WI38 (cell line): ENCODE data around the gene EGR2.

Experiments used
- H3K4me3 ChIP-seq: 2 replicates; pipeline ENCODE4 v1.5.1; 2011; ENCODE audit warnings: low read depth, mild to moderate bottlenecking, control low read depth, low read length
- TF ChIP-seq, protein P1 (sequence below): IDR thresholded peaks from 2 replicates; pipeline ENCODE4 v1.5.1; 2012; ENCODE audit warnings: low read depth, mild to moderate bottlenecking, control low read depth, low read length

The EGR2 gene

DNA sequence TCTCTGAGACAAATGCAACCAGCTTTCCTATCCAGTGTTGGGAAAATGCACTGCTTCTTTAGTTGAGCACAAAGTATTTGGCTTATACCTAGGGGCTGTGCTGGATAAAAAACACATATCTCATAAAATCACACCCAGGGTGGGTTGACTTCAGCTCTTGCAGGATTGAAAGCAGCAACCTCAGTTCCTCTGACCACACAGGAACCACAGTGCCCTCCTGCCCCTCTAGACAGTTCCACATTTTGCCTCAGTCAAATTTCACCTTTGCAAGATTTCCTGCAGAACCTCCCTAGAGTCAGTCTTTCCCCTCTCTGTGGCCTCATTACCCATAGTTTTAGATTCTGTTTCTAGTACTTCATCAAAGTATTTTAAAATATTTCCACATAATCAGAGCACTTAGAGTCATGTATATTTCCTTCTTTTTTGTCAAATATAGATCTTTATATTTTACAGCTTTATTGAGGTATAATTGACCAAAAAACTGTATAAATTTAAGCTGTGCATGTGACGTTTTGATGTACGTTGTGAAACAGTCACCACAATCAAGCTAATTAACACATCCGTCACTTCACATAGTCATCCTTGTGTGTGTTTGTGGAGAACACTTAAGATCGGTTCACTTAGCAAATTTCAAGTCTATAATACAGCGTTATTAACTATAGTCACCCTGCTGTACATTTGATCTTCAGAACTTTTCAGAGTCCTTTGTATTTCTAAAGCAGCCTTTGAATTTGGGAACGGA lies 37.0 kb upstream of the EGR2 start:
- TF ChIP-seq, protein P1, sequence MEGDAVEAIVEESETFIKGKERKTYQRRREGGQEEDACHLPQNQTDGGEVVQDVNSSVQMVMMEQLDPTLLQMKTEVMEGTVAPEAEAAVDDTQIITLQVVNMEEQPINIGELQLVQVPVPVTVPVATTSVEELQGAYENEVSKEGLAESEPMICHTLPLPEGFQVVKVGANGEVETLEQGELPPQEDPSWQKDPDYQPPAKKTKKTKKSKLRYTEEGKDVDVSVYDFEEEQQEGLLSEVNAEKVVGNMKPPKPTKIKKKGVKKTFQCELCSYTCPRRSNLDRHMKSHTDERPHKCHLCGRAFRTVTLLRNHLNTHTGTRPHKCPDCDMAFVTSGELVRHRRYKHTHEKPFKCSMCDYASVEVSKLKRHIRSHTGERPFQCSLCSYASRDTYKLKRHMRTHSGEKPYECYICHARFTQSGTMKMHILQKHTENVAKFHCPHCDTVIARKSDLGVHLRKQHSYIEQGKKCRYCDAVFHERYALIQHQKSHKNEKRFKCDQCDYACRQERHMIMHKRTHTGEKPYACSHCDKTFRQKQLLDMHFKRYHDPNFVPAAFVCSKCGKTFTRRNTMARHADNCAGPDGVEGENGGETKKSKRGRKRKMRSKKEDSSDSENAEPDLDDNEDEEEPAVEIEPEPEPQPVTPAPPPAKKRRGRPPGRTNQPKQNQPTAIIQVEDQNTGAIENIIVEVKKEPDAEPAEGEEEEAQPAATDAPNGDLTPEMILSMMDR: no peak
- H3K4me3 ChIP-seq: no peak overlapping the region

DNA sequence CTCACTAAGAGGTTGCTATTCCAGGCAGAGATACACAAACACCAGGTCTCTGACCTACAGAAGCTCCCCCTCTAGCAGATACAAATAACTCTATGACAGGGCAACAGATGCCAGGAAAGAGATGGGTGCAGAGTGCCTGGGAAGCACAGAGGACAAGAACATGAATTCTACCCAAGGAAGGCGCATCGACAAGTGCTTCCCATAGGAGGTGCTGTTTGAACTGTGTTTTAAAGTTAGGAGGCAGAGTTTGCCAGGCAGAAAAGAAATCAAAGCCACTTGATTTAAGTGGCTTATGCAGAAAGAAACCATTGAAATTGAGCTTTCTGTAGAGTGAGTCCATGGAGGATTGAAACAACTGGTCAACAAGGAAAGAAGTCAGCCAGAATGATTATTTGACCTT lies 35.3 kb upstream of the EGR2 start:
- H3K4me3 ChIP-seq: no peak overlapping the region
- TF ChIP-seq, protein P1: no peak

DNA sequence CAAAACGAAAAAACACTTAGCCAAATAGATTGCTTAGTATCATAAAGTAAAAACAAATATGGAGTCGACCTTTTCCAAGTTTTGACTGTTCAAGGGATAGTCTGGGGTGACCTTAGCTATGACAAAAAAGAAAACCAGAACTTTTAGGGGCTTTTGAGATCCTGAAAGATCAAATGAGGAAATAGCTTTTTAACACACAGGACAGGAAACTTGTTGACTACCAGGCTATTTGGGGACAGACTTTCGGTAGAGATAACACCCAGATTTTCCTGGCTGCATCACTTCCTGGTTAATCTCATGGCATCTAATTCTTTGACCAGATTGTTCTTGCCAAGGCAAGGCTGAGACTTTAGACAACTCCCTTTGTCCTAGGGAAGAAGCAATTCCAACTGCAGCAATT lies 34.5 kb upstream of the EGR2 start:
- TF ChIP-seq, protein P1: no peak
- H3K4me3 ChIP-seq: no peak overlapping the region

DNA sequence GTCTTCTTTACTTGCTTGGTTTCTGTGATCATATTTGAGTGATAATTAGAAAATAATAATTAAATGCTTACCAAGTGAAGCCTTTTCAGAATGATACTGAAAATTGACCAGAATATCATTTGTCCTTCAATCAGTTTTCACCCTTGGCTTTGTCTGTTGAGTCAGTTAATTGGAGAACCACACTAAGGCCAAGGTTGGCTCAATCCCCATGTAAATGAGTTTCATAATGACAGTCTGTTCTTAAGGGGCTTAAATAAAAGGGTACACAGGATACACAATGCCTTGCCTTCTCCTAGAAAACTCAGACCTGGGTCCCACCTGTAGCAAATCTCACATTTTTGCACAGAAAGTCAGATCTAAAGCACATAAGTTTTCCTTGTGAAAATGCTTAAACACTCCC lies 31.3 kb upstream of the EGR2 start:
- H3K4me3 ChIP-seq: no peak overlapping the region
- TF ChIP-seq, protein P1: no peak

DNA sequence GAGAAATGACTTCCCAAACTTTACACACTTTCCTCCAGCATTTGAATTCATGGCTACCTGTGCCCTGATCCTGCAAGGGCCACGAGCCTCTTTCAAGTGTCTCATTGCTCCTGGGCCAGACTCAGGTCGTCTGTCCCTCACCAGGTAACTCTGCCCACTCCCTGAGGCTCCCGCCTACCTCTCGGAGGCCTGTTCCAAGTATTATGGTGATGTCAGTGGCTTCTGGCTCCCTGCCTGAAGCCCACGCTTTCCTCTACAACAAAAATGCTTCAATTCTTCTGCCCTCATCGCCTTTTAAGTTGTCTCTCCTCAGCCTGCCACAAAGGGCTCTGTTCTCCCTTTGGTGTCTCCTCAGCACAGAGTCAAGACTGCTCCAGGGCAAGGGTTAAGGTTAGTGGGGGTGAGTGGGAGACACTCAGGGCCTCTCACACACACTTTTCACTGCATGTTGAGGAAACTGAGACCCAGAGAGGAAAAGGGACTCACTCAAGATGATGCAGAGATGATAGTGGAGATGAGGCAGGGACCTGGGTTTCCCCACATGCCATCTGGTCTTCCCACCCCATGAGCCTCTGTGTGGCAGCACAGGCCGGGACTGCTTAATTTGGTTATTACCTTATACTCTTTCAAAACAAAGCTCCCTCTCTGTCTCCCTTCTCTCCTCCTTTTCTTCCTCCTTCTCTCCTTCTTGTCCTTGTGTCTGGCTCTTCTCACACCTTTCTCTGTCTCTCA lies 28.3 kb upstream of the EGR2 start:
- TF ChIP-seq, protein P1: no peak
- no peak overlapping the region for H3K4me3 ChIP-seq

DNA sequence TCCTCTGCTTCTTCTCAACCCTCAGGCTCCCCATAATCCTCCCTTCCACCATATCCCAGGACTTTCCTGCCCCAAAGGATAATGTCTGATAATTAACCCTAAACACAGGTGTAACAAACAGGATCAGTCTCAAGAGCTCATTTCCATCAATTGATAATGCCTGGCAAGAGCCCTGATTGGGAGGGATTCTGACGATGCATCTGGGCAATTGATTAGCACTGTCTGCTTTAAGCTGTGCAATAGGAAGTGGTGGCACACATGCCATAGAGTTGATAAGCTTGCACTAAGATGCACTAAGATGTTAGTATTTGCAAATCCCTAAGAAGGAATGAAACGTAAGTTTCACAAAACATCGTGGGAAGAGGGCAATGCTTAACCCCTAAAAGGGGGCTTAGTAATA lies 27.4 kb upstream of the EGR2 start:
- TF ChIP-seq, protein P1: no peak
- H3K4me3 ChIP-seq: no peak overlapping the region

DNA sequence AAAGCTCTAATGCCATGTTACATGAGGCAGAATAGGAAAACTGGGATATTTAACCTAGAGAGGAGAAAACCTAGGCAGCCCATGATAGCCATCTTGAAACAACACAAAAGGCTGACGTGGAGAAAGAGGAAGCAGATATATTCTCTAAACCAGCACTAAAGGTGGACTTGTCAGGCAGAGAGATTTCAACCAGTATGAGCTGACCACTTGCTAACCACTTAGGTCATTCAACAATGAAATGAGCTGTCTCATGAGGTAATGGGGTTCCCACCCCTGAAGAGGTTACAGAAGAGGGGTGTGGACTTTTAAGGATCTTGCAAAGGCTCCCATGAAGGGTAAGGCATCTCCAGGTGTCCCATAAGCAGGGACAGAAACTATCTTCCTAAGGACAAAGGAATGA lies 26.8 kb upstream of the EGR2 start:
- no peak overlapping the region for H3K4me3 ChIP-seq
- TF ChIP-seq, protein P1: no peak
